HEK293 (cell line): ENCODE data around the gene RPS18.

Experiments used
- BCL11B ChIP-seq: fragments of 450-650 bp; formaldehyde crosslinking; IDR thresholded peaks from 2 replicates; pipeline ENCODE4 v1.5.1; 2016; ENCODE audit warnings: low read depth, missing biosample characterization, missing genetic modification characterization
- FEZF1 ChIP-seq: fragments of 450-650 bp; formaldehyde crosslinking; IDR thresholded peaks from 2 replicates; pipeline ENCODE4 v1.5.1; 2016; ENCODE audit warnings: missing biosample characterization, missing genetic modification characterization
- GLIS2 ChIP-seq: fragments of 450-650 bp; formaldehyde crosslinking; IDR thresholded peaks from 2 replicates; pipeline ENCODE4 v1.5.1; 2016; ENCODE audit warnings: missing biosample characterization, missing genetic modification characterization
- KLF16 ChIP-seq: fragments of 450-650 bp; formaldehyde crosslinking; IDR thresholded peaks from 2 replicates; pipeline ENCODE4 v1.5.1; 2017; ENCODE audit warnings: missing biosample characterization, missing genetic modification characterization
- MEIS1 ChIP-seq: sonication (generic); formaldehyde crosslinking; IDR thresholded peaks from 2 replicates; pipeline ENCODE4 v1.8.1; 2022; ENCODE audit warnings: missing genetic modification reagents, mild to moderate bottlenecking, borderline replicate concordance
- PBX3 ChIP-seq: sonication (generic); formaldehyde crosslinking; IDR thresholded peaks from 2 replicates; pipeline ENCODE4 v1.8.1; 2022; ENCODE audit warnings: mild to moderate bottlenecking, moderate library complexity, missing genetic modification reagents
- SCRT1 ChIP-seq: fragments of 450-650 bp; formaldehyde crosslinking; IDR thresholded peaks from 2 replicates; pipeline ENCODE4 v1.5.1; 2016; ENCODE audit warnings: missing biosample characterization, missing genetic modification characterization, borderline replicate concordance
- SETDB1 ChIP-seq: IDR thresholded peaks from one replicate; pipeline ENCODE4 v1.6.1; 2017; ENCODE audit warnings: mild to moderate bottlenecking, low read length, moderate library complexity, mixed read lengths; ENCODE audit not compliant: insufficient read length
- SP3 ChIP-seq: fragments of 450-650 bp; formaldehyde crosslinking; IDR thresholded peaks from 2 replicates; pipeline ENCODE4 v1.5.1; 2016; ENCODE audit warnings: missing biosample characterization, missing genetic modification characterization
- SP7 ChIP-seq: fragments of 450-650 bp; formaldehyde crosslinking; IDR thresholded peaks from 2 replicates; pipeline ENCODE4 v1.5.1; 2016; ENCODE audit warnings: missing biosample characterization, missing genetic modification characterization
- ZFP41 ChIP-seq: fragments of 450-650 bp; formaldehyde crosslinking; IDR thresholded peaks from 2 replicates; pipeline ENCODE4 v1.5.1; 2016; ENCODE audit warnings: missing biosample characterization, missing genetic modification characterization, borderline replicate concordance
- ZNF132 ChIP-seq: fragments of 450-650 bp; formaldehyde crosslinking; IDR thresholded peaks from 2 replicates; pipeline ENCODE4 v1.5.1; 2017; ENCODE audit warnings: missing biosample characterization, missing genetic modification characterization, borderline replicate concordance
- ZNF174 ChIP-seq: fragments of 450-650 bp; formaldehyde crosslinking; IDR thresholded peaks from 2 replicates; pipeline ENCODE4 v1.5.0; 2017; ENCODE audit warnings: missing biosample characterization, mild to moderate bottlenecking, missing genetic modification characterization
- ZNF24 ChIP-seq: fragments of 450-650 bp; formaldehyde crosslinking; IDR thresholded peaks from 2 replicates; pipeline ENCODE4 v1.5.1; 2016; ENCODE audit warnings: missing biosample characterization, missing genetic modification characterization
- ZNF280C ChIP-seq: fragments of 450-650 bp; formaldehyde crosslinking; IDR thresholded peaks from 2 replicates; pipeline ENCODE4 v1.5.1; 2016; ENCODE audit warnings: missing biosample characterization, missing genetic modification characterization
- ZNF350 ChIP-seq: fragments of 450-650 bp; formaldehyde crosslinking; IDR thresholded peaks from 2 replicates; pipeline ENCODE4 v1.5.0; 2017; ENCODE audit warnings: missing biosample characterization, mild to moderate bottlenecking, missing genetic modification characterization
- ZNF354C ChIP-seq: fragments of 450-650 bp; formaldehyde crosslinking; IDR thresholded peaks from 2 replicates; pipeline ENCODE4 v1.5.1; 2016; ENCODE audit warnings: missing biosample characterization, missing genetic modification characterization, low read depth, borderline replicate concordance
- ZNF449 ChIP-seq: fragments of 450-650 bp; formaldehyde crosslinking; IDR thresholded peaks from 2 replicates; pipeline ENCODE4 v1.5.1; 2017; ENCODE audit warnings: missing biosample characterization, mild to moderate bottlenecking, missing genetic modification characterization, moderate library complexity
- ZNF530 ChIP-seq: fragments of 450-650 bp; formaldehyde crosslinking; IDR thresholded peaks from 2 replicates; pipeline ENCODE4 v1.5.1; 2016; ENCODE audit warnings: low read depth, missing biosample characterization, missing genetic modification characterization
- ZNF558 ChIP-seq: fragments of 450-650 bp; formaldehyde crosslinking; IDR thresholded peaks from 2 replicates; pipeline ENCODE4 v1.5.1; 2016; ENCODE audit warnings: missing biosample characterization, missing genetic modification characterization
- ZNF600 ChIP-seq: fragments of 450-650 bp; formaldehyde crosslinking; IDR thresholded peaks from 2 replicates; pipeline ENCODE4 v1.5.1; 2016; ENCODE audit warnings: missing biosample characterization, missing genetic modification characterization
- ZNF621 ChIP-seq: fragments of 450-650 bp; formaldehyde crosslinking; IDR thresholded peaks from 2 replicates; pipeline ENCODE4 v1.5.1; 2017; ENCODE audit warnings: missing biosample characterization, missing genetic modification characterization
- ZNF623 ChIP-seq: fragments of 450-650 bp; formaldehyde crosslinking; IDR thresholded peaks from 2 replicates; pipeline ENCODE4 v1.5.1; 2016; ENCODE audit warnings: missing biosample characterization, missing genetic modification characterization
- ZNF76 ChIP-seq: fragments of 450-650 bp; formaldehyde crosslinking; IDR thresholded peaks from 2 replicates; pipeline ENCODE4; 2016; ENCODE audit warnings: low read depth, missing biosample characterization, missing genetic modification characterization, borderline replicate concordance
- ZNF785 ChIP-seq: fragments of 450-650 bp; formaldehyde crosslinking; IDR thresholded peaks from 2 replicates; pipeline ENCODE4 v1.5.1; 2016; ENCODE audit warnings: missing biosample characterization, missing genetic modification characterization
- ZNF830 ChIP-seq: fragments of 450-650 bp; IDR thresholded peaks from 2 replicates; pipeline ENCODE4 v1.5.0; 2018; ENCODE audit warnings: missing biosample characterization, missing genetic modification characterization, low read depth, mild to moderate bottlenecking, moderate library complexity
- ZSCAN18 ChIP-seq: fragments of 450-650 bp; formaldehyde crosslinking; IDR thresholded peaks from 2 replicates; pipeline ENCODE4 v1.5.1; 2016; ENCODE audit warnings: missing biosample characterization, missing genetic modification characterization
- ZSCAN30 ChIP-seq: fragments of 450-650 bp; IDR thresholded peaks from 2 replicates; pipeline ENCODE4 v1.5.1; 2018; ENCODE audit warnings: missing biosample characterization, mild to moderate bottlenecking, missing genetic modification characterization, moderate library complexity
- ZSCAN4 ChIP-seq: fragments of 450-650 bp; formaldehyde crosslinking; IDR thresholded peaks from 2 replicates; pipeline ENCODE4 v1.5.1; 2017; ENCODE audit warnings: missing biosample characterization, missing genetic modification characterization
- ZSCAN5A ChIP-seq: fragments of 450-650 bp; formaldehyde crosslinking; IDR thresholded peaks from 2 replicates; pipeline ENCODE4 v1.5.1; 2016; ENCODE audit warnings: missing biosample characterization, missing genetic modification characterization

Gene RPS18

GRCh38 chr6:33271468-33272274 is at the start of gene RPS18, which contains the start of gene VPS52 (continued):
- TF ChIP-seq PBX3 (CRISPR knock-in tag) = peak; percentile 78
- TF ChIP-seq ZNF623 (tag by site-specific recombination) = no peak; the same call in 1 of the 2 replicates
- no peak for TF ChIP-seq MEIS1 (CRISPR knock-in tag)
- no peak for TF ChIP-seq ZNF354C (tag by site-specific recombination)
- TF ChIP-seq ZSCAN30 (tag by site-specific recombination) = no peak; the same call in none of the 2 replicates
- 0 out of 2 replicates have a peak, but pooled peaks have one; percentile 21 for TF ChIP-seq FEZF1 (tag by site-specific recombination)
- TF ChIP-seq BCL11B = peak; percentile 27; the same call in 1 of the 2 replicates
- TF ChIP-seq GLIS2 (tag by site-specific recombination) = no peak
- peak; percentile 95 for TF ChIP-seq SP7 (tag by site-specific recombination)
- TF ChIP-seq ZNF830 (tag by site-specific recombination) = no peak
- no peak; the same call in 1 of the 2 replicates for TF ChIP-seq SCRT1 (tag by site-specific recombination)
- peak; percentile 52 for TF ChIP-seq ZNF24 (tag by site-specific recombination)
- peak; percentile 12; the same call in 1 of the 2 replicates for TF ChIP-seq ZNF449
- no peak for TF ChIP-seq SETDB1
- TF ChIP-seq ZNF785 = 0 out of 2 replicates have a peak, but pooled peaks have one; percentile 15
- TF ChIP-seq ZNF132 (tag by site-specific recombination) = no peak
- TF ChIP-seq KLF16 = peak; percentile 51; the same call in 1 of the 2 replicates
- no peak; the same call in none of the 2 replicates for TF ChIP-seq ZNF76
- TF ChIP-seq ZNF350 (tag by site-specific recombination) = no peak
- peak; percentile 70 for TF ChIP-seq ZNF558
- peak; percentile 87; the same call in 1 of the 2 replicates for TF ChIP-seq ZSCAN5A (tag by site-specific recombination)
- no peak for TF ChIP-seq ZFP41 (tag by site-specific recombination)
- no peak for TF ChIP-seq ZNF280C (tag by site-specific recombination)
- TF ChIP-seq ZNF530 (tag by site-specific recombination) = 0 out of 2 replicates have a peak, but pooled peaks have one; percentile 8
- TF ChIP-seq ZNF600 (tag by site-specific recombination) = peak; percentile 91
- TF ChIP-seq ZSCAN4 (tag by site-specific recombination) = peak; percentile 39
- peak; percentile 89 for TF ChIP-seq ZSCAN18 (tag by site-specific recombination)
- TF ChIP-seq ZNF174 (tag by site-specific recombination) = no peak
- TF ChIP-seq SP3 = peak; percentile 89
- TF ChIP-seq ZNF621 (tag by site-specific recombination) = no peak
- TF ChIP-seq, all 188 proteins: peak for 79
